Testis (tissue), 2 donors: ENCODE measurements around the gene LMCD1.

Source experiments
- CTCF ChIP-seq, 3 experiments: fragments of 450-650 bp in 2 of 3; fragments of 200-600 bp in 1 of 3; sonication (generic) in 1 of 3; IDR thresholded peaks; one replicate each; pipeline ENCODE4 v1.5.1; 2016 to 2019; ENCODE audit warnings: antibody characterized with exemption in 3 of 3, mild to moderate bottlenecking in 2 of 3, moderate library complexity in 1 of 3
- POLR2A ChIP-seq: fragments of 450-650 bp; IDR thresholded peaks from one replicate; pipeline ENCODE4 v1.6.1; 2017; ENCODE audit warnings: antibody characterized with exemption, mild to moderate bottlenecking, moderate library complexity

- TF ChIP-seq CTCF (IDR thresholded peaks at IDR 0.05) (no peak), POLR2A (no peak)
These were observed 20.2 kb upstream of the LMCD1 start for GRCh38 chr3:8481380-8481779.
